GM12878 (cell line): ENCODE measurements around the gene SLC15A1.

Experiments
- ATF7 ChIP-seq: fragments of 450-650 bp; IDR thresholded peaks from 2 replicates; pipeline ENCODE4 v1.6.1; 2016; ENCODE audit warnings: low read depth, mild to moderate bottlenecking
- BHLHE40 ChIP-seq, 2 experiments: fragments of 450-650 bp in 1 of 2; IDR thresholded peaks; 2 replicates each; pipeline ENCODE4 v1.6.1; 2011 to 2017; ENCODE audit warnings: low read depth in 2 of 2, borderline replicate concordance in 1 of 2, improper control_type of control experiment in 1 of 2, low read length in 1 of 2, mild to moderate bottlenecking in 1 of 2
- HDGF ChIP-seq: fragments of 450-650 bp; IDR thresholded peaks from 2 replicates; pipeline ENCODE4 v1.6.1; 2016; ENCODE audit warnings: antibody characterized with exemption
- MEF2B ChIP-seq: fragments of 450-650 bp; IDR thresholded peaks from 2 replicates; pipeline ENCODE4 v1.6.1; 2018; ENCODE audit warnings: mild to moderate bottlenecking, moderate library complexity; ENCODE audit not compliant: partially characterized antibody, poor library complexity, severe bottlenecking
- POLR2AphosphoS5 ChIP-seq: IDR thresholded peaks from 2 replicates; pipeline ENCODE4 v1.6.1; 2011; ENCODE audit warnings: mild to moderate bottlenecking, low read length, inconsistent platforms
- RAD51 ChIP-seq: fragments of 450-650 bp; IDR thresholded peaks from 2 replicates; pipeline ENCODE4 v1.6.1; 2016; ENCODE audit warnings: moderate library complexity, mild to moderate bottlenecking, inconsistent platforms
- SPI1 ChIP-seq: IDR thresholded peaks from 2 replicates; pipeline ENCODE4 v1.6.1; 2011; ENCODE audit warnings: low read depth, mild to moderate bottlenecking, low read length, moderate library complexity, borderline replicate concordance; ENCODE audit not compliant: insufficient read depth
- TAF1 ChIP-seq: IDR thresholded peaks from 2 replicates; pipeline ENCODE4 v1.6.1; 2011; ENCODE audit warnings: mild to moderate bottlenecking, low read depth, low read length, borderline replicate concordance
- TF ChIP-seq, protein P1 (sequence below), 3 experiments: IDR thresholded peaks in 2 of 3; conservative IDR thresholded peaks in 1 of 3; 2 replicates each; pipeline ENCODE4 v1.5.1; 2011; ENCODE audit warnings: low read depth in 3 of 3, low read length in 3 of 3, mild to moderate bottlenecking in 3 of 3, control low read depth in 2 of 3, moderate library complexity in 2 of 3, inconsistent platforms in 1 of 3, mixed read lengths in 1 of 3; ENCODE audit not compliant: control insufficient read depth in 2 of 3, insufficient read depth in 1 of 3; ENCODE audit errors: extremely low read depth in 1 of 3
- TF ChIP-seq, protein P2 (sequence below): IDR thresholded peaks from 2 replicates; pipeline ENCODE4 v1.6.1; 2012; ENCODE audit warnings: low read depth, low read length, improper control_type of control experiment

DNA sequence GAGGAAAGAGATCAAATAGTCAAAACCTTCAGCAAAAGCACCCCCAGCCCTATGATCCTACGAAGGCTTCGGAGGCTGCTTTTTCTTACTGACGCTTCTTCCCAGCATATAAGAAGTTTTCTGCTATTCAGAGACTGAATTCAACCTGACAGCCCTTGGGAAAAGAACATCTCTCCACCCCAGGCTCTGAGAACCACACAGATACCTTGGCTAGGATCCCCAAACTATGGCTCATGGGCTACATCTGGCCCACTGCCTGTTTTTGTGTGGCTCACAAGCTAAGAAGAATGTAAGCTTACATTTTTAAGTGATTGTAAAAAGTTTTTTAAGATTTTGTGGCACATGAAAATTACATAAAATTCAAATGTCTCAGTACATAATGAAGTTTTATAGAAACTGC lies 3.0 kb downstream of the SLC15A1 start:
- no peak for TF ChIP-seq POLR2AphosphoS5
- no peak for TF ChIP-seq MEF2B
- no peak for TF ChIP-seq BHLHE40 (IDR thresholded peaks at IDR 0.05; ENCODE audit: borderline replicate concordance in 1 of 2, low read depth in 2 of 2, low read length in 1 of 2)
- TF ChIP-seq HDGF, result no peak
- TF ChIP-seq, protein P1, sequence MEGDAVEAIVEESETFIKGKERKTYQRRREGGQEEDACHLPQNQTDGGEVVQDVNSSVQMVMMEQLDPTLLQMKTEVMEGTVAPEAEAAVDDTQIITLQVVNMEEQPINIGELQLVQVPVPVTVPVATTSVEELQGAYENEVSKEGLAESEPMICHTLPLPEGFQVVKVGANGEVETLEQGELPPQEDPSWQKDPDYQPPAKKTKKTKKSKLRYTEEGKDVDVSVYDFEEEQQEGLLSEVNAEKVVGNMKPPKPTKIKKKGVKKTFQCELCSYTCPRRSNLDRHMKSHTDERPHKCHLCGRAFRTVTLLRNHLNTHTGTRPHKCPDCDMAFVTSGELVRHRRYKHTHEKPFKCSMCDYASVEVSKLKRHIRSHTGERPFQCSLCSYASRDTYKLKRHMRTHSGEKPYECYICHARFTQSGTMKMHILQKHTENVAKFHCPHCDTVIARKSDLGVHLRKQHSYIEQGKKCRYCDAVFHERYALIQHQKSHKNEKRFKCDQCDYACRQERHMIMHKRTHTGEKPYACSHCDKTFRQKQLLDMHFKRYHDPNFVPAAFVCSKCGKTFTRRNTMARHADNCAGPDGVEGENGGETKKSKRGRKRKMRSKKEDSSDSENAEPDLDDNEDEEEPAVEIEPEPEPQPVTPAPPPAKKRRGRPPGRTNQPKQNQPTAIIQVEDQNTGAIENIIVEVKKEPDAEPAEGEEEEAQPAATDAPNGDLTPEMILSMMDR (IDR thresholded peaks at IDR 0.05 in 2 of 3, conservative IDR thresholded peaks at IDR 0.05 in 1 of 3; ENCODE audit: control insufficient read depth in 2 of 3, extremely low read depth in 1 of 3, insufficient read depth in 1 of 3, low read depth in 3 of 3, low read length in 3 of 3), result no peak
- TF ChIP-seq SPI1, result no peak
- TF ChIP-seq, protein P2, sequence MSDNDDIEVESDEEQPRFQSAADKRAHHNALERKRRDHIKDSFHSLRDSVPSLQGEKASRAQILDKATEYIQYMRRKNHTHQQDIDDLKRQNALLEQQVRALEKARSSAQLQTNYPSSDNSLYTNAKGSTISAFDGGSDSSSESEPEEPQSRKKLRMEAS, result no peak
- TF ChIP-seq TAF1, result no peak
- no peak for TF ChIP-seq RAD51
- no peak for TF ChIP-seq ATF7
